ENCODE results near the gene MECR.

The MECR gene

GRCh38 chr1:29243023-29243870 is 12.5 kb upstream of the MECR start:
- DNase-seq (ENCODE audit: low read depth, low spot score): no peak
- H3K4me3 ChIP-seq (ENCODE audit: low read depth, low read length): no peak overlapping the region
- in situ Hi-C loops (cut with HindIII; ENCODE audit: low sequenced_read_pairs): loop anchor here (25.0 kb wide), 3 partner anchors 144 to 1669 kb away; partner anchors contain the start of gene SDC3
- TF ChIP-seq CTCF (IDR thresholded peaks at IDR 0.05; ENCODE audit: low read depth, low read length): no peak

- in situ Hi-C loops (cut with HindIII; ENCODE audit: low sequenced_read_pairs): loop anchor here (25.0 kb wide), 3 partner anchors 146 to 1671 kb away; partner anchors contain the start of gene SDC3
- no peak overlapping the region for H3K4me3 ChIP-seq (ENCODE audit: low read depth, low read length)
- no peak for TF ChIP-seq CTCF (IDR thresholded peaks at IDR 0.05; ENCODE audit: low read depth, low read length)
- DNase-seq (ENCODE audit: low read depth, low spot score): no peak
Observed at GRCh38 chr1:29240986-29241385, 10.3 kb upstream of the MECR start.

- no peak for DNase-seq (ENCODE audit: low read depth, low spot score)
- in situ Hi-C loops (cut with HindIII; ENCODE audit: low sequenced_read_pairs): loop anchor here (25.0 kb wide), 3 partner anchors 147 to 1672 kb away; partner anchors contain the start of gene SDC3
- peak; percentile 33 for TF ChIP-seq CTCF (IDR thresholded peaks at IDR 0.05; ENCODE audit: low read depth, low read length)
- H3K4me3 ChIP-seq (ENCODE audit: low read depth, low read length): no peak overlapping the region
Observed at GRCh38 chr1:29240400-29240837, 9.7 kb upstream of the MECR start.

GRCh38 chr1:29239142-29239541 is 8.4 kb upstream of the MECR start:
- no peak for DNase-seq (ENCODE audit: low read depth, low spot score)
- H3K4me3 ChIP-seq (ENCODE audit: low read depth, low read length): peak overlapping the region; percentile 2
- no peak for TF ChIP-seq CTCF (IDR thresholded peaks at IDR 0.05; ENCODE audit: low read depth, low read length)
- in situ Hi-C loops (cut with HindIII; ENCODE audit: low sequenced_read_pairs): loop anchor here (25.0 kb wide), 3 partner anchors 148 to 1673 kb away; partner anchors contain the start of gene SDC3

- DNase-seq (ENCODE audit: low read depth, low spot score): no peak
- in situ Hi-C loops (cut with HindIII; ENCODE audit: low sequenced_read_pairs): loop anchor here (25.0 kb wide), 3 partner anchors 149 to 1674 kb away; partner anchors contain the start of gene SDC3
- peak overlapping the region; percentile 52 for H3K4me3 ChIP-seq (ENCODE audit: low read depth, low read length)
- no peak for TF ChIP-seq CTCF (IDR thresholded peaks at IDR 0.05; ENCODE audit: low read depth, low read length)
Observed at GRCh38 chr1:29238620-29239002, 7.9 kb upstream of the MECR start.

GRCh38 chr1:29237852-29238619 is 7.3 kb upstream of the MECR start:
- H3K4me3 ChIP-seq (ENCODE audit: low read depth, low read length): peak overlapping the region; percentile 52
- in situ Hi-C loops (cut with HindIII; ENCODE audit: low sequenced_read_pairs): loop anchor here (25.0 kb wide), 3 partner anchors 149 to 1674 kb away; partner anchors contain the start of gene SDC3
- peak; percentile 31 for DNase-seq (ENCODE audit: low read depth, low spot score)
- no peak for TF ChIP-seq CTCF (IDR thresholded peaks at IDR 0.05; ENCODE audit: low read depth, low read length)
